HepG2 (cell line): ENCODE measurements around the gene VAT1L. TPM values are rescaled to one million over a fixed set of nuclear protein-coding genes. Genes with fewer than 3 reads are reported as not detected.

ENCODE experiments used
- ATAC-seq: fragments of 200-7000 bp; cut with Tn5 transposase; 3 replicates; pipeline ENCODE4 v1.9.1; 2020; ENCODE audit warnings: mild to moderate bottlenecking, moderate library complexity
- BruUV-seq: library from RNA; stranded (reverse); fragments of 400-500 nt; replicated peaks from 2 replicates; lab custom pipeline; 2021; lab: Mats Ljungman, UMichigan
- CTCF ChIA-PET: fragments of 300-600 bp; formaldehyde crosslinking; extraction: SDS; loops from one replicate; lab custom pipeline; 2021; ENCODE audit warnings: low total read pairs, inconsistent platforms, low intra/inter-chr PET ratio; lab: Yijun Ruan, JAX
- POLR2A ChIA-PET: fragments of 350-600 bp; sonication (Branson Sonifier 250); formaldehyde crosslinking; loops from one replicate; lab custom pipeline; 2020; ENCODE audit warnings: antibody characterized with exemption, inconsistent platforms; lab: Yijun Ruan, JAX
- DNase-seq: peaks from one replicate; pipeline ENCODE4 v3.0.0-alpha.2; 2015; ENCODE audit warnings: low spot score
- FAIRE-seq: peaks from 3 replicates; lab custom pipeline; 2011; peaks lifted over from hg19 to GRCh38; lab: Jason Lieb, UNC
- H2AFZ ChIP-seq: one replicate; pipeline ENCODE4 v1.6.1; 2011; ENCODE audit warnings: low read length, inconsistent platforms
- H3K27ac ChIP-seq: fragments of 300-600 bp; 3 replicates; pipeline ENCODE4 v1.8.0; 2011; ENCODE audit warnings: mixed run types, mild to moderate bottlenecking, mixed read lengths, low read length, inconsistent platforms; ENCODE audit not compliant: insufficient read depth; ENCODE audit errors: extremely low read length
- H3K27me3 ChIP-seq, 2 experiments: fragments of 200-600 bp in 1 of 2; 2 replicates in 1 of 2; 3 replicates in 1 of 2; pipeline versions ENCODE4 v1.6.0 to v1.8.0; 2011; ENCODE audit warnings: low read length in 2 of 2, mild to moderate bottlenecking in 2 of 2, moderate library complexity in 2 of 2, inconsistent platforms in 1 of 2; ENCODE audit not compliant: insufficient read depth in 2 of 2, control insufficient read depth in 1 of 2
- H3K36me3 ChIP-seq, 2 experiments: fragments of 200-600 bp in 1 of 2; replicated peaks in 1 of 2; 2 replicates in 1 of 2; 3 replicates in 1 of 2; pipeline versions ENCODE4 v1.5.1 to v1.8.0; 2011; ENCODE audit warnings: low read length in 2 of 2, inconsistent platforms in 1 of 2; ENCODE audit not compliant: insufficient read depth in 2 of 2, control insufficient read depth in 1 of 2
- H3K4me1 ChIP-seq: 2 replicates; pipeline ENCODE4 v1.5.1; 2012; ENCODE audit warnings: low read length, inconsistent platforms; ENCODE audit not compliant: insufficient read depth
- H3K4me2 ChIP-seq: 2 replicates; pipeline ENCODE4 v1.6.0; 2011; ENCODE audit warnings: low read depth, low read length, inconsistent platforms
- H3K4me3 ChIP-seq, 3 experiments: fragments of 200-600 bp in 1 of 3; sonication (generic), shearing (Covaris generic) in 1 of 3; replicated peaks in 1 of 3; 2 replicates each; pipeline ENCODE4 v1.5.1; 2011 to 2016; ENCODE audit warnings: low read length in 3 of 3, inconsistent platforms in 2 of 3, low read depth in 2 of 3, mild to moderate bottlenecking in 2 of 3, control low read depth in 1 of 3, mixed read lengths in 1 of 3; ENCODE audit not compliant: insufficient read depth in 1 of 3
- H3K79me2 ChIP-seq: one replicate; pipeline ENCODE4 v1.6.1; 2011; ENCODE audit warnings: low read length, inconsistent platforms; ENCODE audit not compliant: insufficient read depth
- H3K9ac ChIP-seq: 2 replicates; pipeline ENCODE4 v1.6.0; 2011; ENCODE audit warnings: mild to moderate bottlenecking, low read depth, low read length, inconsistent platforms; ENCODE audit not compliant: insufficient read depth
- H3K9me3 ChIP-seq: 2 replicates; pipeline ENCODE4 v1.5.1; 2012; ENCODE audit warnings: mild to moderate bottlenecking, low read length
- H4K20me1 ChIP-seq: 2 replicates; pipeline ENCODE4 v1.6.0; 2011; ENCODE audit warnings: inconsistent platforms, mild to moderate bottlenecking, low read length, moderate library complexity; ENCODE audit not compliant: insufficient read depth
- CHCHD3 ChIP-seq: sonication (generic); formaldehyde crosslinking; IDR thresholded peaks from 2 replicates; pipeline ENCODE4 v1.8.0; 2022; ENCODE audit warnings: mild to moderate bottlenecking, missing genetic modification reagents, moderate library complexity
- HOXA7 ChIP-seq: sonication (generic); formaldehyde crosslinking; IDR thresholded peaks from 2 replicates; pipeline ENCODE4 v1.8.1; 2022; ENCODE audit warnings: mild to moderate bottlenecking, missing genetic modification reagents, moderate library complexity
- RXRA ChIP-seq: sonication (generic); formaldehyde crosslinking; IDR thresholded peaks from 2 replicates; pipeline ENCODE4 v1.5.1; 2020; ENCODE audit warnings: missing genetic modification reagents
- TAF1 ChIP-seq: sonication (generic); formaldehyde crosslinking; IDR thresholded peaks from 2 replicates; pipeline ENCODE4 v1.4.0; 2020; ENCODE audit warnings: missing genetic modification reagents
- WGBS: methylation state at CpG from one replicate; pipeline ENCODE4 v1.1.6; 2017; ENCODE audit warnings: low lambda C conversion rate; 5-methylcytosine and 5-hydroxymethylcytosine counted together
- in situ Hi-C: cut with HindIII; loops from 2 replicates; pipeline ENCODE4 v1.10.0; 2017; ENCODE audit warnings: low pct_unique_long_range_greater_than_20kb; ENCODE audit not compliant: extremely low pct_ligation_motif_present
- intact Hi-C: fragments of 100-400 bp; cut with micrococcal nuclease; formaldehyde crosslinking; loops from one replicate; pipeline ENCODE4 v1.10.0; 2022; ENCODE audit not compliant: unreplicated experiment
- polyA plus RNA-seq, 8 experiments: library from polyadenylated mRNA; depleted of rRNA in 3 of 8; stranded (reverse) in 7 of 8; unstranded in 1 of 8; fragments of >200 nt; fragmentation: Illumina TruSeq in 4 of 8; extraction: Trizol in 4 of 8; gene quantifications; 2 replicates each; pipeline versions ENCODE4 v1.2.1 to v1.2.3, GENCODE V29; 2011 to 2016; ENCODE audit warnings: low read depth in 4 of 8, missing spikeins in 1 of 8, mixed read lengths in 1 of 8; ENCODE audit not compliant: insufficient read depth in 1 of 8
- total RNA-seq, 5 experiments: library from RNA; depleted of rRNA; stranded (reverse); fragments of >200 nt; fragmentation: Illumina TruSeq; extraction: Trizol; gene quantifications; 2 replicates each; pipeline ENCODE4 v1.2.3, GENCODE V29; 2016; ENCODE audit warnings: low read depth in 1 of 5
- TF ChIP-seq, protein P1 (sequence below): sonication (generic); formaldehyde crosslinking; IDR thresholded peaks from 2 replicates; pipeline ENCODE4 v1.4.0; 2020; ENCODE audit warnings: missing genetic modification reagents

Gene VAT1L
- total and polyA plus RNA-seq, 2 of the 13 experiments (the other 11 are each of a cell fraction or from before 2014, with no cell fraction given) = not detected

DNA sequence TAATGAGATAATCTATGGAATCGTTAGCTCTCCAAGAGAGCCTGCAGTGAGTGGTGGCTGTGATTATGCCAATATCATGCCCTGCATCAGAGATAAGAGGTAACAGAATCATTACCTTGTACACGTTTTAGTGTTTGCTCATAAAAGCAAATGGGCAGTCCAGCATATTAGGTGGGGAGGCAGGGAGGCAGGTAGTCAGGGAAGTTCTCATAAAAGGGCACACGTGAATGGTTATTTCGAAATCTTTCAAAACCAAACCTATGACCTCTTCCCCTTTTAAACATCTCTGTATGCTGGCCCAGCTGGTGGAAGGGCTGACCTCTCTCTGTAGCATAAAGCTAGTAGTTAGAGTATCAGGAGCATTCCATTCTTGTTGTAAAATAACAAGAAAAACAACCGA is 51.7 kb downstream of the VAT1L start:
- no peak for ATAC-seq
- WGBS = 10% methylated on average over 5 of the region's 5 CpGs
- TF ChIP-seq TAF1 (CRISPR knock-in tag) (no peak), HOXA7 (CRISPR knock-in tag) (no peak), RXRA (CRISPR knock-in tag) (no peak), CHCHD3 (CRISPR knock-in tag) (no peak)
- TF ChIP-seq, protein P1, sequence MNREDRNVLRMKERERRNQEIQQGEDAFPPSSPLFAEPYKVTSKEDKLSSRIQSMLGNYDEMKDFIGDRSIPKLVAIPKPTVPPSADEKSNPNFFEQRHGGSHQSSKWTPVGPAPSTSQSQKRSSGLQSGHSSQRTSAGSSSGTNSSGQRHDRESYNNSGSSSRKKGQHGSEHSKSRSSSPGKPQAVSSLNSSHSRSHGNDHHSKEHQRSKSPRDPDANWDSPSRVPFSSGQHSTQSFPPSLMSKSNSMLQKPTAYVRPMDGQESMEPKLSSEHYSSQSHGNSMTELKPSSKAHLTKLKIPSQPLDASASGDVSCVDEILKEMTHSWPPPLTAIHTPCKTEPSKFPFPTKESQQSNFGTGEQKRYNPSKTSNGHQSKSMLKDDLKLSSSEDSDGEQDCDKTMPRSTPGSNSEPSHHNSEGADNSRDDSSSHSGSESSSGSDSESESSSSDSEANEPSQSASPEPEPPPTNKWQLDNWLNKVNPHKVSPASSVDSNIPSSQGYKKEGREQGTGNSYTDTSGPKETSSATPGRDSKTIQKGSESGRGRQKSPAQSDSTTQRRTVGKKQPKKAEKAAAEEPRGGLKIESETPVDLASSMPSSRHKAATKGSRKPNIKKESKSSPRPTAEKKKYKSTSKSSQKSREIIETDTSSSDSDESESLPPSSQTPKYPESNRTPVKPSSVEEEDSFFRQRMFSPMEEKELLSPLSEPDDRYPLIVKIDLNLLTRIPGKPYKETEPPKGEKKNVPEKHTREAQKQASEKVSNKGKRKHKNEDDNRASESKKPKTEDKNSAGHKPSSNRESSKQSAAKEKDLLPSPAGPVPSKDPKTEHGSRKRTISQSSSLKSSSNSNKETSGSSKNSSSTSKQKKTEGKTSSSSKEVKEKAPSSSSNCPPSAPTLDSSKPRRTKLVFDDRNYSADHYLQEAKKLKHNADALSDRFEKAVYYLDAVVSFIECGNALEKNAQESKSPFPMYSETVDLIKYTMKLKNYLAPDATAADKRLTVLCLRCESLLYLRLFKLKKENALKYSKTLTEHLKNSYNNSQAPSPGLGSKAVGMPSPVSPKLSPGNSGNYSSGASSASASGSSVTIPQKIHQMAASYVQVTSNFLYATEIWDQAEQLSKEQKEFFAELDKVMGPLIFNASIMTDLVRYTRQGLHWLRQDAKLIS (CRISPR knock-in tag) = no peak
- no TSS peak for BruUV-seq
- Histone ChIP-seq H3K4me1 (peaks cover 14% of the 10 kb centered on the region), H3K9me3 (no peaks in the 10 kb centered on the region), H3K4me2 (no peak overlapping the region), H3K27ac (no peak overlapping the region), H3K79me2 (no peaks in the 10 kb centered on the region), H4K20me1 (no peaks in the 10 kb centered on the region), H3K36me3 (no peaks in the 10 kb centered on the region), H3K27me3 (peaks cover 0 to 12% of the 10 kb centered on the region in 2 experiments; a peak in 1 of 5 replicates), H3K9ac (no peak overlapping the region), H2AFZ (no peak overlapping the region), H3K4me3 (no peak overlapping the region)
- intact Hi-C loops (no loop called here), in situ Hi-C loops (no loop called here)
- no peak for FAIRE-seq
- ChIA-PET POLR2A (no interaction called here), CTCF (no interaction called here)
- DNase-seq = no peak
